Activated CD8-positive, alpha-beta T cell treated with anti-CD3 and anti-CD28 coated beads, Interleukin-2, amount 10 ng/mL, durations not matched to agents 7 days and 5 days (primary cell): ENCODE measurements around the gene AQP2. TPM values are rescaled to one million over a fixed set of nuclear protein-coding genes. Genes with fewer than 3 reads are reported as not detected.

ENCODE experiments used
- ATAC-seq: fragments of 150-1000 bp; cut with Tn5 transposase; one replicate; pipeline ENCODE4 v1.10.0; 2021; ENCODE audit warnings: moderate library complexity
- CTCF ChIA-PET: fragments of 350-600 bp; sonication (Branson Sonifier 250); formaldehyde crosslinking; loops from one replicate; lab custom pipeline; 2021; ENCODE audit warnings: antibody characterized with exemption; lab: Charles Lee
- POLR2A ChIA-PET: fragments of 350-600 bp; sonication (Branson Sonifier 250); formaldehyde crosslinking; loops from one replicate; lab custom pipeline; 2021; ENCODE audit warnings: antibody characterized with exemption; lab: Charles Lee
- DNase-seq: peaks from one replicate; pipeline ENCODE4 v3.0.0-alpha.2; 2020
- H3K27ac Mint-ChIP-seq: one replicate; pipeline ENCODE4 v1.8.0; 2021; ENCODE audit warnings: mild to moderate bottlenecking, mixed read lengths
- H3K27me3 Mint-ChIP-seq: one replicate; pipeline ENCODE4 v1.8.0; 2021; ENCODE audit warnings: low read depth, mixed read lengths
- H3K36me3 Mint-ChIP-seq: one replicate; pipeline ENCODE4 v1.8.0; 2021; ENCODE audit warnings: low read depth, mixed read lengths
- H3K4me1 Mint-ChIP-seq: one replicate; pipeline ENCODE4 v1.8.0; 2021; ENCODE audit warnings: low read depth, mixed read lengths
- H3K4me3 Mint-ChIP-seq: one replicate; pipeline ENCODE4 v1.8.0; 2021; ENCODE audit warnings: mild to moderate bottlenecking, mixed read lengths
- H3K9me3 Mint-ChIP-seq: one replicate; pipeline ENCODE4 v1.8.0; 2022; ENCODE audit warnings: mixed read lengths; ENCODE audit not compliant: insufficient read depth
- total RNA-seq, 2 experiments: library from RNA; stranded (reverse); gene quantifications; one replicate each; pipeline ENCODE4 v1.2.3, GENCODE V29; 2021

Gene AQP2
- total RNA-seq, 2 experiments from 2014 or later = not detected

GRCh38 chr12:49909356-49909755 is 41.2 kb upstream of the AQP2 start:
- Mint-ChIP-seq H3K36me3 (no peaks in the 10 kb centered on the region), H3K27ac (no peak overlapping the region), H3K4me1 (peaks cover 5% of the 10 kb centered on the region), H3K9me3 (no peaks in the 10 kb centered on the region), H3K27me3 (peaks cover 8% of the 10 kb centered on the region), H3K4me3 (no peak overlapping the region)
- ChIA-PET POLR2A (interaction anchor here (0.5 kb wide), 1 partner anchor 493 kb away, joined by 4 read pairs; no protein-coding TSS in a partner anchor), CTCF (interaction anchor here (2.7 to 2.9 kb wide), 2 partner anchors 36 to 57 kb away, joined by 9 to 10 read pairs; no protein-coding TSS in a partner anchor)
- DNase-seq = no peak
- no peak for ATAC-seq

GRCh38 chr12:49909826-49910225 is 40.7 kb upstream of the AQP2 start:
- ChIA-PET POLR2A (no interaction called here), CTCF (interaction anchor here (2.9 kb wide), 1 partner anchor 36 kb away, joined by 10 read pairs; no protein-coding TSS in a partner anchor)
- Mint-ChIP-seq H3K4me1 (peaks cover under 1% of the 10 kb centered on the region), H3K36me3 (no peaks in the 10 kb centered on the region), H3K27ac (no peak overlapping the region), H3K4me3 (no peak overlapping the region), H3K9me3 (no peaks in the 10 kb centered on the region), H3K27me3 (peaks cover 3% of the 10 kb centered on the region)
- no peak for ATAC-seq
- DNase-seq = no peak

GRCh38 chr12:49910331-49911212 is 40.0 kb upstream of the AQP2 start:
- peaks cover 2% of the 10 kb centered on the region for H3K27me3 Mint-ChIP-seq
- ChIA-PET POLR2A (no interaction called here), CTCF (no interaction called here)

DNA sequence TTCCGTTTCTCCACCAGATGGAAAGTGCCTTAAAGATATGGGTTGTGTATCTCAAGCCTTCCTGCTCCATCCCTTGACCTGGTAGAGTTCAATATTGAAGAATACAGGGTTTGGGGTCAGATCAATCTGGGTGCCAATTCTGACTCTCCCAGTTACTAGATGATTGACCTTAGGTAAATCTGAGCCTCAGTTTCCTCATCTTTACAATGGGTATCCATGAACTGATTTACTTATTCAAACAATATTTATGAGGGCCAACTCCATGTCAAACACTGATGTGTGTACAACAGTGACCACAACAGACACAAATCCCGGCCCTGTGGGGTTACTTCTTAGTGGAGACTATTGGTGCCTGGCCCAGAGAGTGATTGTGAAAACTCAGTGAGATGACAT is 39.3 kb upstream of the AQP2 start:
- no peaks in the 10 kb centered on the region for H3K9me3 Mint-ChIP-seq
- ATAC-seq = no peak
- no peak overlapping the region for H3K27ac Mint-ChIP-seq
- no peak for DNase-seq
- ChIA-PET POLR2A (no interaction called here), CTCF (interaction anchor here (1.2 kb wide), 1 partner anchor 34 kb away, joined by 4 read pairs; no protein-coding TSS in a partner anchor)
- H3K36me3 Mint-ChIP-seq = no peaks in the 10 kb centered on the region
- H3K4me3 Mint-ChIP-seq = no peak overlapping the region
- H3K27me3 Mint-ChIP-seq = peaks cover 3% of the 10 kb centered on the region
- no peaks in the 10 kb centered on the region for H3K4me1 Mint-ChIP-seq

More at GRCh38 chr12:49910331-49911212, 40.0 kb upstream of the AQP2 start:
- H3K36me3 Mint-ChIP-seq = no peaks in the 10 kb centered on the region
- no peak overlapping the region for H3K4me3 Mint-ChIP-seq
- no peak for ATAC-seq
- no peaks in the 10 kb centered on the region for H3K9me3 Mint-ChIP-seq
- no peak overlapping the region for H3K27ac Mint-ChIP-seq
- no peak for DNase-seq
- no peaks in the 10 kb centered on the region for H3K4me1 Mint-ChIP-seq

DNA sequence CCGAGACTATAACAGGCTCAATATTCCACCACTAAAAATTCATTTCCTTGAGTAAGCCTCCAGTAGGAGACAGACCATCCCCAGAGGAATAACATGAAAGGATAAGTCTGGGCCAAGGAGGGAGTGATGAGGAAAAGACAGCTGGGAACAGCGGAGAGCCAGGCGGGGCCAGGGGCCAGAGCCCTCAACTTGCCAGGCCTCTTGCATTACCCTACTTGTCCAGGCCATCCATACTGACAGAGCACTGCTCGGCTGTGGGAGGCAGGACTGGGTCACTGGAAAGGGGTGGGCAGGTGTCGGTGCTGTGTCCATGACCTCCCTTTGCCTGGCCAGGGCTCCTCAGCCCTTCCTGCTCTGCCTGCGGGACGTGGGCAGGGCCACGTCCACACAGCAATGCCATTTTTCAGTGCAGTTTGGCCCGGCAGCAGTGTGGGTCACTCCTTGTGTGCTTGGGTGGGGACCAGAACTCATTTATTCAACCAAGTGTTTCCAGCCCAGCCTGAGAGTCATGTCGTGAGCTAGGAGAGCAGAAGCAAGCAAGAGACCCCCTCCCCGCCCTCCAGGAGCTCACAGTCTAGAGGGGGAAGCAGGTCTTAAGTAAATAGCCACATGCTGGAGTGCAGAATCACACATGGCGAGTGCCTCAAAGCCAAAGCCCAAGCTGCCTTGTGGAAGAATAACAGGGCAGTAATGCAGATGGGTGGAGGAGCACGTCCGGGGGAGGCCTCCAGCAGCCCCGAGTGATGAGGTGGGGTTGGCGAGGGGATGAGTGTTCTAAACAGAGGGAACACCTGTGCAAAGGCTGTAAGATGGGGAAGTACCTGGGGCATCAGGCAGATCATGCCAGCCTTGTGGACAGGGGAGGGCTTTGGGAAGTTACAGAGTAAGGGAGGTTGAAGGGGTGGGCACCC is 37.9 kb upstream of the AQP2 start:
- H3K4me3 Mint-ChIP-seq = no peak overlapping the region
- peaks cover 2% of the 10 kb centered on the region for H3K27me3 Mint-ChIP-seq
- ChIA-PET POLR2A (no interaction called here), CTCF (interaction anchor here (1.2 kb wide), 1 partner anchor 32 kb away, joined by 4 read pairs; no protein-coding TSS in a partner anchor)
- H3K27ac Mint-ChIP-seq = no peak overlapping the region
- no peaks in the 10 kb centered on the region for H3K9me3 Mint-ChIP-seq
- no peaks in the 10 kb centered on the region for H3K36me3 Mint-ChIP-seq
- no peak for DNase-seq
- no peak for ATAC-seq
- H3K4me1 Mint-ChIP-seq = no peaks in the 10 kb centered on the region

DNA sequence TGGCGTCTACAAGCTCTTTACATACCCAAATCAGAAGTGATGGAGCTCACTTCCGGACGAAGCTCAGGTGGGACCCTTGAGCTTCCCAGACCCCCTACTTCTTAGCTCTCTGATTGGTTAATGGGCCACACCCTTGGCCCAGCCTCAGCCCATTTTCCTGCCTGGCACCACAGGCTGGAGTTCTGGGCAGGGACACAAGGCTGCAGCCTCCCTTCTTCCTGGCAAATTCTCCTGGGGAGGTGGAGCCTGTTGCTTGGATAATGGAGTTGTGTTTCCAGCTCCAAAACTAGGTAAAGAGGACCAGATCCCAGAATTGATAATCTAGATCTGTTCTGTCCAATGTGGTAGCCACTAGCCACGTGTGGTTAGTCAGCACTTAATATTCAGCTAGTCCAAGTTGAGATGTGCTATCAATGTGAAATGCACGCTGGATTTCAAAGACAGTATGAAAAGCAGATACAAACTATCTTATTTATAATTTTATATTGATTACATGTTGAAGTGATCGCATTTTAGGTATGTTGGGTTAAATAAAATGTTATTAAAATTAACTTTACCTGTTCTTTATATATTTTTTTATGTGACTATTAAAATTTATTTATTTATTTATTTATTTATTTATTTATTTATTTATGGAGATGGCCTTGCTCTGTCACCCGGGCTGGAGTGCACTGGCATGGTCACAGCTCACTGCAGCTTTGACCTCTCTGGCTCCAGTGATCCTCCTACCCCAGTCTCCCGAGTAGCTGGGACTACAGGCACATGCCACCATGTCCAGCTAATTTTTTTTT is 34.2 kb upstream of the AQP2 start:
- no peak overlapping the region for H3K27ac Mint-ChIP-seq
- DNase-seq = no peak
- POLR2A ChIA-PET = interaction anchor here (0.7 kb wide), 1 partner anchor 12 kb away, joined by 4 read pairs; no protein-coding TSS in a partner anchor

DNA sequence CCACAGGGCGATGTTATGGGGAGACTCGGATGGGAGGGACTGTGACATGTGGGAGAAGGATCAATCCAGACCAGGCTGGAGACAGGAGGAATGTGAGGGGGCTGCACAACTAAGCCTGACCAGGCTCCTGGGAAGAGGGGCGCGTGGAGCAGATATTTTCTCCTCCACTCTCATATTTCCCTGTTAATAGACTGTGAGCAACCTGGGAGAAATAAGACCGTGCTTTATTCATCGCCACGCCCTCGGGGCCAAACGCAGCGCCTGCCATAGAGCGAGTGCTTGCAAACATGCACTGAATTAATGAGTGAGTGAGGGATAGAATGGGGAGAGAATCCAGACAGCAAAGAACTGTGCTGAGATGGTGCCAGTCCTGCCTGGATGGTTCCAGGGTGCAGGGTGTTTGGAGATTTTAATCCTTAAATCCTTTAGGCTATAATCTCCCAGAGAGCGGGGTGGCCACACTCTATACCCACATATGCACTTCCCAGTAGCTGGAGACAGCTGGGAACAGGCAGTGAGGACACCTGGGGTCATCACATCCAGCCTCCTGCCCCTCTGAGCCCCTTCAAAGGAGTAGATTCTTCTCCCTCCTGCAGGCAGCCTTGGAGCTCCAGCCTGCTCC is 33.3 kb upstream of the AQP2 start:
- ChIA-PET POLR2A (no interaction called here), CTCF (interaction anchor here (4.1 kb wide), 1 partner anchor 29 kb away, joined by 13 read pairs; no protein-coding TSS in a partner anchor)
- Mint-ChIP-seq H3K4me3 (no peak overlapping the region), H3K36me3 (no peaks in the 10 kb centered on the region), H3K27me3 (peaks cover 4% of the 10 kb centered on the region), H3K9me3 (no peaks in the 10 kb centered on the region), H3K27ac (no peak overlapping the region), H3K4me1 (no peaks in the 10 kb centered on the region)
- no peak for ATAC-seq
- no peak for DNase-seq

More for the DNA sequence above, 34.2 kb upstream of the AQP2 start:
- peaks cover 4% of the 10 kb centered on the region for H3K27me3 Mint-ChIP-seq
- no peaks in the 10 kb centered on the region for H3K4me1 Mint-ChIP-seq
- CTCF ChIA-PET = interaction anchor here (0.6 to 4.1 kb wide), 6 partner anchors 15 to 201 kb away, joined by 3 to 13 read pairs (median 4); no protein-coding TSS in a partner anchor
- no peaks in the 10 kb centered on the region for H3K36me3 Mint-ChIP-seq
- no peak for ATAC-seq
- H3K4me3 Mint-ChIP-seq = no peak overlapping the region
- H3K9me3 Mint-ChIP-seq = no peaks in the 10 kb centered on the region

- Mint-ChIP-seq H3K4me1 (no peaks in the 10 kb centered on the region), H3K27me3 (peaks cover 4% of the 10 kb centered on the region), H3K36me3 (no peaks in the 10 kb centered on the region), H3K27ac (no peak overlapping the region), H3K9me3 (no peaks in the 10 kb centered on the region), H3K4me3 (no peak overlapping the region)
- ATAC-seq (no peak), DNase-seq (no peak)
- ChIA-PET POLR2A (no interaction called here), CTCF (interaction anchor here (4.1 kb wide), 1 partner anchor 28 kb away, joined by 13 read pairs; no protein-coding TSS in a partner anchor)
Observed at GRCh38 chr12:49917788-49918173, 32.8 kb upstream of the AQP2 start.

DNA sequence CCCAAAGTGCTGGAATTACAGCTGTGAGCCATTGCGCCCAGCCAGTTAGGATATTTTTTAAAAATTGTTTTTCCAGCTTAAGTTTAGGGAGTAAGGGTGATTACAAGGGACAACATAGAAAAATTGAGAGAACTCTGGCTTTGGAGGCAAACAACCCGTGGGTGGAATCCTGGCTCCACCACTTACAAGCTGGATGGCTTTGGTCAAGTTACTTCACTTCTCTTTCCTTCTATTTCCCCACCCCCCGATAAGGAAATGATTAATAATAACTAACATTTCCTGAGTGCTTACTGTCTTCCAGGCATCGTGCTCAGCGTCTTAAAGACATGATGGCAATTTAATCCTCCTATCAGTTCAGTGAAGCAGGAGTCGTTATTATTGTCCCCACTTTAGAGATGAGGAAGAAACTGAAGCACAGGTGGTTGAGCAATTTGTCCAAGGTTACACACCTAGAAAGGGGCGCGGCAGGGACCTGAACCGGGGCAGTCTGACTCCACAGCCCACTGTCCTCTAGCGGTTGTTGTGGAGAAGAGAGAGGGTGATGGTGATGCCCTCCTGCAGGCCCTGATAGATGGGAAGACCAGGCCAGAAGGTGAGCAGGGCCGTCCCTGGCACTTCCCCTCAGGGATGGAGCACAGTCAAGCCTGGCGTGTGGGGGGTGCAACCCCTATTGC is 30.2 kb upstream of the AQP2 start:
- no peaks in the 10 kb centered on the region for H3K9me3 Mint-ChIP-seq
- POLR2A ChIA-PET = no interaction called here

DNA sequence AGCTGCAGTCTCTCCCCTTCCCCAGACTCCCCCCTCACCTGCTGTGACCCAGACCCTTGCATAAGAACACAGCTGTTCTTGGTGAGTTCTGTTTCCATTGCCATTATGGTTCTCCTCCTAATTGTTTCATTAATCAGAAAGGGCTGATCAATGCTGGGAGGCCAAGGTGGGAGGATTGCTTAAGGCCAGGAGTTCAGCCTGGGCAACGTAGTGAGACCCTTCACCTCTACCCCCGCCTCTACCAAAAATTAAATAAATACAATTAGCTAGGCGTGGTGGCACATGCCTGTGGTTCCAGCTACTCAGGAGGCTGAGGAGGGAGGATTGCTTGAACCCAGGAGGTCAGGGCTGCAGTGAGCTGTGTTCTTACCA is 29.6 kb upstream of the AQP2 start:
- CTCF ChIA-PET = interaction anchor here (4.1 kb wide), 1 partner anchor 25 kb away, joined by 13 read pairs; no protein-coding TSS in a partner anchor
- DNase-seq = no peak
- Mint-ChIP-seq H3K4me1 (no peaks in the 10 kb centered on the region), H3K4me3 (no peak overlapping the region), H3K27ac (no peak overlapping the region), H3K9me3 (no peaks in the 10 kb centered on the region), H3K27me3 (peaks cover 3% of the 10 kb centered on the region), H3K36me3 (no peaks in the 10 kb centered on the region)
- no peak for ATAC-seq
- POLR2A ChIA-PET = no interaction called here

More for the DNA sequence above, 30.2 kb upstream of the AQP2 start:
- Mint-ChIP-seq H3K36me3 (no peaks in the 10 kb centered on the region), H3K27ac (no peak overlapping the region), H3K4me1 (no peaks in the 10 kb centered on the region), H3K4me3 (no peak overlapping the region), H3K27me3 (peaks cover 4% of the 10 kb centered on the region)
- CTCF ChIA-PET = interaction anchor here (4.1 kb wide), 1 partner anchor 25 kb away, joined by 13 read pairs; no protein-coding TSS in a partner anchor
- no peak for DNase-seq
- ATAC-seq = no peak
